H1 (cell line): ENCODE data around the gene FAM161A. TPM values are rescaled to one million over a fixed set of nuclear protein-coding genes. Genes with fewer than 3 reads are reported as not detected.

Experiments
- ASH2L ChIP-seq: fragments of 200-600, 300-600 bp; sonication (generic); IDR thresholded peaks from one replicate; pipeline ENCODE4 v1.7.1; 2017; ENCODE audit warnings: low read length
- BRCA1 ChIP-seq: IDR thresholded peaks from 2 replicates; pipeline ENCODE4 v1.6.1; 2012; ENCODE audit warnings: low read depth, low read length, improper control_type of control experiment
- CBX8 ChIP-seq: fragments of 300-800, 300-1000 bp; sonication (generic); IDR thresholded peaks from 2 replicates; pipeline ENCODE4 v1.7.1; 2016; ENCODE audit warnings: low read depth, low read length, borderline replicate concordance
- CTBP2 ChIP-seq: IDR thresholded peaks from 2 replicates; pipeline ENCODE4 v1.7.0; 2011; ENCODE audit warnings: borderline replicate concordance, mild to moderate bottlenecking, moderate library complexity, mixed read lengths, low read length; ENCODE audit not compliant: insufficient read depth, insufficient read length
- GABPA ChIP-seq: IDR thresholded peaks from 2 replicates; pipeline ENCODE4 v1.6.1; 2011; ENCODE audit warnings: mild to moderate bottlenecking, low read length, moderate library complexity, borderline replicate concordance; ENCODE audit not compliant: insufficient read depth
- HDAC2 ChIP-seq, 2 experiments: fragments of 300-600 bp in 1 of 2; sonication (generic) in 1 of 2; IDR thresholded peaks; 2 replicates each; pipeline ENCODE4 v1.6.1; 2011 to 2012; ENCODE audit warnings: low read depth in 2 of 2, low read length in 2 of 2, mild to moderate bottlenecking in 2 of 2, moderate library complexity in 2 of 2, borderline replicate concordance in 1 of 2, inconsistent platforms in 1 of 2
- KDM4A ChIP-seq: IDR thresholded peaks from one replicate; pipeline ENCODE4 v1.7.1; 2012; ENCODE audit warnings: low read depth, mild to moderate bottlenecking, moderate library complexity, low read length, inconsistent platforms; ENCODE audit not compliant: severe bottlenecking
- MAFK ChIP-seq: IDR thresholded peaks from 2 replicates; pipeline ENCODE4 v1.6.1; 2012; ENCODE audit warnings: low read depth, mild to moderate bottlenecking, improper control_type of control experiment, low read length
- NRF1 ChIP-seq: IDR thresholded peaks from 2 replicates; pipeline ENCODE4 v1.6.1; 2011; ENCODE audit warnings: mild to moderate bottlenecking, low read depth, low read length, improper control_type of control experiment
- POLR2AphosphoS5 ChIP-seq: IDR thresholded peaks from 2 replicates; pipeline ENCODE4 v1.6.1; 2011; ENCODE audit warnings: low read depth, low read length
- SIN3A ChIP-seq, 2 experiments: IDR thresholded peaks in 1 of 2; conservative IDR thresholded peaks in 1 of 2; 2 replicates each; pipeline ENCODE4 v1.6.1; 2011 to 2012; ENCODE audit warnings: low read length in 2 of 2, improper control_type of control experiment in 1 of 2, low read depth in 1 of 2, mild to moderate bottlenecking in 1 of 2
- SP1 ChIP-seq: IDR thresholded peaks from 2 replicates; pipeline ENCODE4 v1.6.1; 2011; ENCODE audit warnings: low read depth, low read length
- SUZ12 ChIP-seq: fragments of 200-600 bp; sonication (generic); IDR thresholded peaks from 2 replicates; pipeline ENCODE4 v1.6.1; 2012; ENCODE audit warnings: mild to moderate bottlenecking, inconsistent platforms, low read length, moderate library complexity, mixed read lengths
- ZNF274 ChIP-seq: IDR thresholded peaks from 2 replicates; pipeline ENCODE4 v1.7.0; 2012; ENCODE audit warnings: low read length, borderline replicate concordance; ENCODE audit errors: extremely low read depth
- polyA plus RNA-seq, 7 experiments: library from polyadenylated mRNA; depleted of rRNA in 3 of 7; stranded (reverse) in 5 of 7; unstranded in 2 of 7; fragments of >200 nt in 5 of 7; fragments of 200-250 nt in 2 of 7; gene quantifications; 1 replicate in 5 of 7; 2 replicates in 1 of 7; 4 replicates in 1 of 7; pipeline versions ENCODE4 v1.2.1 to v1.2.3, GENCODE V29; 2011 to 2013; ENCODE audit warnings: missing spikeins in 2 of 7, mixed read lengths in 2 of 7
- total RNA-seq: library from RNA; stranded (reverse); fragmentation: NEBNext Ultra II Directional; extraction: Animal tissue kit (Norgen Biotek cat#: 25700); gene quantifications from 2 replicates; pipeline ENCODE4 v1.2.1, GENCODE V29; 2021
- TF ChIP-seq, protein P1 (sequence below): IDR thresholded peaks from 2 replicates; pipeline ENCODE4 v1.6.1; 2012; ENCODE audit warnings: low read length, inconsistent platforms

Gene FAM161A
- total and polyA plus RNA-seq, 2 of the 8 experiments (the other 6 are each of a cell fraction or from before 2014, with no cell fraction given) = 1.6 to 9.7 TPM

DNA sequence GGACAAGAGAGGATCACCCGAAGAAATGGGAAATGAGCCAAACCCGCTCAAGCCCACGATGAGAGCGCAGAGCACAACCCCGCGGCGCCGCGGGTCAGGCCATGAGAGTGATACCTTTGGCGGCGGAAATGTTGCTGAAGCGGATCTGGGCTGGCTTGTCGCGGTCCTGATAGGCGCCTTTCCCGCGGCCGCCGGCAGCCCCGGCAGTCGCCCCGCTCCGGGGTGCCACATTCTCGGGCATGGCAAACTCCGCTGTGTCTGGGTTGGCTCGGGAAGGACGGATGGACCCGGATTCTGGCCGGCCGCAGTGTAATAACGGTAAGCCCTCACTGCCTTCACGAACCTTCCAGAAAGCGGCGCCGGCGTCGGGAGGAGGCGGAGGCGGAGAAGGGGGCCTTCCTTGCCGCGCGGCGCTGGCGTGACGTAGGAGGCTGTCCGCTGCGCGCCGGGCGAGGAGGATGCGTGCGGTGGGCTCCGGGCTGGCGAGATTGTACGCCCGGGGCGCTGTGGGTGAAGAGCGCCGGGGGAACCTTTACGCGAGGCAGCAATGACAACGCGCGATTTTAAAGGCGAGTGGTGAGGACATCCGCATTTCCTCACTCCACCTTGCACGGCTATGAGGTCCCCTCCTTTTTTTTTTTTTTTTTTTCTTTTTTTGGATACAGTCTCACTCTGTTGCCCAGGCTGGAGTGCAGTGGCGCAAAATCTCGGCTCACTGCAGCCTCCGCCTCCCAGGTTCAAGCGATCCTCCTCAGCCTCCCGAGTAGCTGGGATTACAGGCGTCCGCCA, 34.6 kb upstream of the FAM161A start, which contains the start of gene CCT4 (continued):
- TF ChIP-seq HDAC2 (IDR thresholded peaks at IDR 0.05; ENCODE audit: borderline replicate concordance in 1 of 2, low read depth in 2 of 2, low read length in 2 of 2) = no peak
- TF ChIP-seq CTBP2 = no peak
- no peak for TF ChIP-seq ZNF274
- no peak for TF ChIP-seq GABPA
- TF ChIP-seq SP1 = peak; percentile 69; the same call in 1 of the 2 replicates
- TF ChIP-seq, protein P1, sequence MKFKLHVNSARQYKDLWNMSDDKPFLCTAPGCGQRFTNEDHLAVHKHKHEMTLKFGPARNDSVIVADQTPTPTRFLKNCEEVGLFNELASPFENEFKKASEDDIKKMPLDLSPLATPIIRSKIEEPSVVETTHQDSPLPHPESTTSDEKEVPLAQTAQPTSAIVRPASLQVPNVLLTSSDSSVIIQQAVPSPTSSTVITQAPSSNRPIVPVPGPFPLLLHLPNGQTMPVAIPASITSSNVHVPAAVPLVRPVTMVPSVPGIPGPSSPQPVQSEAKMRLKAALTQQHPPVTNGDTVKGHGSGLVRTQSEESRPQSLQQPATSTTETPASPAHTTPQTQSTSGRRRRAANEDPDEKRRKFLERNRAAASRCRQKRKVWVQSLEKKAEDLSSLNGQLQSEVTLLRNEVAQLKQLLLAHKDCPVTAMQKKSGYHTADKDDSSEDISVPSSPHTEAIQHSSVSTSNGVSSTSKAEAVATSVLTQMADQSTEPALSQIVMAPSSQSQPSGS = no peak; the same call in 1 of the 2 replicates
- 0 out of 2 replicates have a peak, but pooled peaks have one; percentile 1 for TF ChIP-seq BRCA1
- no peak for TF ChIP-seq NRF1
- TF ChIP-seq POLR2AphosphoS5 = peak; percentile 97
- peak; percentile 35 to 77; a peak in 2 of 4 replicates for TF ChIP-seq SIN3A (conservative IDR thresholded peaks at IDR 0.05 in 1 of 2, IDR thresholded peaks at IDR 0.05 in 1 of 2; ENCODE audit: low read depth in 1 of 2, low read length in 2 of 2)
- TF ChIP-seq MAFK = peak; percentile 52; the same call in 1 of the 2 replicates
- peak; percentile 96 for TF ChIP-seq KDM4A
- TF ChIP-seq SUZ12 = no peak
- peak; percentile 97 for TF ChIP-seq ASH2L
- no peak for TF ChIP-seq CBX8
